Midbrain (tissue), 1 donor: Measurements from ENCODE around the gene CCR9.

Source experiments
- DNase-seq: peaks from one replicate; lab custom pipeline; 2025; lab: John Stamatoyannopoulos, UW

Gene CCR9

GRCh38 chr3:45936261-45936660, 49.9 kb downstream of the CCR9 start:
- DNase-seq, result no peak

- no peak for DNase-seq
Measured at GRCh38 chr3:45937206-45938042, 51.1 kb downstream of the CCR9 start.

GRCh38 chr3:45938043-45938435, 51.7 kb downstream of the CCR9 start:
- DNase-seq, result no peak

GRCh38 chr3:45938864-45939263, 52.5 kb downstream of the CCR9 start:
- peak; percentile 87 for DNase-seq

GRCh38 chr3:45939341-45939771, 53.0 kb downstream of the CCR9 start:
- no peak for DNase-seq

GRCh38 chr3:45940004-45940780, 53.8 kb downstream of the CCR9 start:
- DNase-seq, result no peak

GRCh38 chr3:45940781-45941365, 54.5 kb downstream of the CCR9 start:
- DNase-seq, result no peak

GRCh38 chr3:45942051-45942825, 55.9 kb downstream of the CCR9 start:
- DNase-seq, result no peak

- DNase-seq, result no peak
Measured at GRCh38 chr3:45943207-45943846, 57.0 kb downstream of the CCR9 start, which contains the start of gene CXCR6. Gene CXCR6, plus strand, starts transcription at chr3:45943464. Its CDS starts 3,018 bp downstream, at chr3:45946482.

GRCh38 chr3:45944830-45945620, 58.7 kb downstream of the CCR9 start:
- no peak for DNase-seq

GRCh38 chr3:45946307-45946706, 60.0 kb downstream of the CCR9 start:
- DNase-seq, result no peak

- DNase-seq, result no peak
Measured at GRCh38 chr3:45946875-45947274, 60.5 kb downstream of the CCR9 start.

GRCh38 chr3:45947361-45947760, 61.0 kb downstream of the CCR9 start:
- no peak for DNase-seq

GRCh38 chr3:45948311-45948781, 62.0 kb downstream of the CCR9 start:
- no peak for DNase-seq

GRCh38 chr3:45948881-45949280, 62.5 kb downstream of the CCR9 start:
- DNase-seq, result no peak

GRCh38 chr3:45949432-45949831, 63.1 kb downstream of the CCR9 start:
- DNase-seq, result no peak

GRCh38 chr3:45950131-45950530, 63.8 kb downstream of the CCR9 start:
- no peak for DNase-seq

GRCh38 chr3:45950686-45951600, 64.6 kb downstream of the CCR9 start:
- DNase-seq, result no peak

GRCh38 chr3:45951946-45952345, 65.6 kb downstream of the CCR9 start:
- DNase-seq, result no peak
